SU-DHL-6 (cell line): Measurements from ENCODE around the gene PTPN6.

Source experiments
- CTCF ChIP-seq: fragments of 200-600 bp; sonication (generic); IDR thresholded peaks from one replicate; pipeline ENCODE4 v1.5.1; 2017; ENCODE audit warnings: antibody characterized with exemption, mild to moderate bottlenecking, low read length, moderate library complexity; ENCODE audit not compliant: insufficient read depth, poor library complexity, severe bottlenecking
- EZH2phosphoT487 ChIP-seq: fragments of 200-600 bp; sonication (generic), shearing (Covaris generic); conservative IDR thresholded peaks from 2 replicates; pipeline ENCODE4 v1.6.1; 2018; ENCODE audit warnings: mild to moderate bottlenecking, antibody characterized with exemption, low read length, moderate library complexity, mixed read lengths

DNA sequence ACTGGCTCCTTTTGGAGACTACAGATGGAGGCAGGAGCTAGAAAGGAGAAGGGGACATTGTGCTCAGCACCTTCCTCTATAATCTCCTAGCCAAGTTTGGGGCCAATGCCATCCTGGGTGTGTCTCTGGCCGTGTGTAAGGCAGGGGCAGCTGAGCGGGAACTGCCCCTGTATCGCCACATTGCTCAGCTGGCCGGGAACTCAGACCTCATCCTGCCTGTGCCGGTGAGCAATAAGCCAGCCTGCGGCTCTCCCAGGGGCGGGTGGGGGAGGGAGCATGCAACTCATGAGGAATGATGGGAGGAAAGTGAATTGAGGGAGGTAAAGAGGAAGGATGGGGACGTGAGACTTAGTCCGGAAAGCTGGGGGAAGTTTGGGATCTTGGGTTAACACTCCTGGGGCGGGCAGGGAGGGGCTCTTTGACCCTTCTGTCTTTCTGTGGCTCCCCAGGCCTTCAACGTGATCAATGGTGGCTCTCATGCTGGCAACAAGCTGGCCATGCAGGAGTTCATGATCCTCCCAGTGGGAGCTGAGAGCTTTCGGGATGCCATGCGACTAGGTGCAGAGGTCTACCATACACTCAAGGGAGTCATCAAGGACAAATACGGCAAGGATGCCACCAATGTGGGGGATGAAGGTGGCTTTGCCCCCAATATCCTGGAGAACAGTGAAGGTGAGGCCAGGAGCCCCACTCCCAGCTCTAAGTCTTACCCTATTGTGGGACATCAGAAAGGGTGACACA is 33.5 kb upstream of the PTPN6 start:
- TF ChIP-seq CTCF (no peak), EZH2phosphoT487 (no peak)
